ENCODE measurements around the gene VWDE.
"Not testable (repeated sequence)": the region's sequence is repeated elsewhere in the genome, so short reads cannot be mapped to it uniquely, and the experiment has no call there.

VWDE gene

DNA sequence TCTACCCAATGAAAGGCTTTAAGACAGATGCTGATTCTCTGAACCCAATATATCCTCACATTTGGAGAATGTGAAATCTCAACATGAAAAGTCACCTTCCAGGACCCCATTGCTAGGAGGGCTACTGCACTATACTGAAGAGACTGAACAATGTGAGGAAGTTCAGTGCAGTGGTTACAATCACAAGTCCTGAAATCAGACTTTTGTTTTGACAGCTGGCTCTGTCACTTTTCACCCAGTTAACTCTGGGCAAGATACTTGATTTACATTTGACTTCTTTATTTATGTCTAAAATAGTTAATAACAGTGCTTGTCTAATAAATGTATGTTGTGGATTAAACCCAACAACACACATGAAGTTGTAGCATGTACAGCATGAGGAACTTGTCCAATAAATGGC is 14.8 kb upstream of the VWDE start:
- H3K4me3 Mint-ChIP-seq: no peak overlapping the region
- no peaks in the 10 kb centered on the region for H3K9me3 Mint-ChIP-seq
- no peaks in the 10 kb centered on the region for H3K36me3 Mint-ChIP-seq (ENCODE audit: low read depth)
- no peak for DNase-seq
- peaks cover 4% of the 10 kb centered on the region for H3K27me3 Mint-ChIP-seq
- no peak overlapping the region for H3K27ac Mint-ChIP-seq
- no peaks in the 10 kb centered on the region for H3K4me1 Mint-ChIP-seq (ENCODE audit: low read depth)

DNA sequence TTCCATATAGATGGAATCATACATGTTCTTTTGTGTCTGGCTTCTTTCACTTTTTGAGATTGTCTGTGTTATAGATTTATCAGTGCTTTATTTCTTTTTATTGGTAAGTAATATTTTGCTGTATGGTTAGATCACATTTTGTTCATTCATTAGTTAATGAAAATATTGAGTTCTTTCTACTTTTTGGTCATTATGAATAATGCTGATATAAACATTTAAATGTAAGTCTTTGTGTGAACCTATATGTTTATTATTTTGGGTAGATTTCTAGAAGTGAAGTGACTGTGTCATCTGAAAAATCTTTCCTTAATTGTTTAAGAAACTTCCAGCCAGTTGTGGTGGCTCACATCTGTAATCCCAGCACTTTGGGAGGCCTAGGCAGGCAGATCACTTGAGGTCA is 11.4 kb upstream of the VWDE start:
- no peak overlapping the region for H3K27ac Mint-ChIP-seq

DNA sequence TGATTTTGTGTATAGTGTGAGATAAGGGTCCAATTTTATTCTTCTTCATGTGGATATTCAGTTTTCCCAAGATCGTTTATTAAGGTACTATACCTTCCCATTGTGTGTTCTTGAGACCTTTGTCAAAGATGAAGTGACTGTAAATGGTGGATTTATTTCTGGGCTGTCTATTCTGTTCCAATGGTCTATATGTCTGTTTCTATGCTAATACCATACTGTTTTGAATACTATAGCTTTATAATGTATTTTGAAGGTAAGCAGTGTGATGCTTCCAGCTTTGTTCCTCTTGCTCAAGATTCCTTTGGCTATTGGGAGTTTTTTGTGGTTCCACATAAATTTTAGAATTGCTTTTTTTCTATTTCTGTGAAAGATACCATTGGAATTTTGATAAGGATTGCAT is 8.7 kb upstream of the VWDE start:
- H3K36me3 Mint-ChIP-seq (ENCODE audit: low read depth): no peaks in the 10 kb centered on the region
- peaks cover 2% of the 10 kb centered on the region for H3K9me3 Mint-ChIP-seq
- H3K27ac Mint-ChIP-seq: no peak overlapping the region
- no peak for DNase-seq
- H3K4me3 Mint-ChIP-seq: no peak overlapping the region
- H3K4me1 Mint-ChIP-seq (ENCODE audit: low read depth): no peaks in the 10 kb centered on the region
- H3K27me3 Mint-ChIP-seq: peaks cover 6% of the 10 kb centered on the region

More for the DNA sequence above, 11.4 kb upstream of the VWDE start:
- Mint-ChIP-seq H3K9me3 (no peaks in the 10 kb centered on the region), H3K4me1 (ENCODE audit: low read depth) (no peaks in the 10 kb centered on the region), H3K27me3 (peaks cover 4% of the 10 kb centered on the region), H3K36me3 (ENCODE audit: low read depth) (no peaks in the 10 kb centered on the region), H3K4me3 (no peak overlapping the region)
- DNase-seq: no peak

DNA sequence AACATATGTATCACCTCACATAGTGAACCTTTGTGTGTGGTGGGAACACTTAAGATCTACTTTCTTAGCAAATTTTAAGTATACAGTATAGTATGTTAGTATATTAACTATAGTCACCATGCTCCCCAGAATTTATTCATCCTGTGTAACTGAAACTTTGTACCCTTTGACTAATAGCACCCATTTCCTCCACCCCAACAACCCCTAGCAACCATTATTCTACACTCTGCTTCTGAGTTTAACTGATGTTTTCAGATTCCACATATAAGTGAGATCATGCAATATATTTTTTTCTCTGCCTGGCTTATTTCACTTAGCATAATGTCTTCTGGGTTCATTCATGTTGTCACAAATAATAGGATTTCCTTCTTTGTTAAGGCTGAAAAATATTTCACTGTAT is 6.9 kb upstream of the VWDE start:
- Mint-ChIP-seq H3K27ac (no peak overlapping the region), H3K4me1 (ENCODE audit: low read depth) (no peaks in the 10 kb centered on the region), H3K4me3 (no peak overlapping the region), H3K27me3 (peaks cover 5% of the 10 kb centered on the region), H3K36me3 (ENCODE audit: low read depth) (no peaks in the 10 kb centered on the region), H3K9me3 (peaks cover 3% of the 10 kb centered on the region)
- DNase-seq: no peak

DNA sequence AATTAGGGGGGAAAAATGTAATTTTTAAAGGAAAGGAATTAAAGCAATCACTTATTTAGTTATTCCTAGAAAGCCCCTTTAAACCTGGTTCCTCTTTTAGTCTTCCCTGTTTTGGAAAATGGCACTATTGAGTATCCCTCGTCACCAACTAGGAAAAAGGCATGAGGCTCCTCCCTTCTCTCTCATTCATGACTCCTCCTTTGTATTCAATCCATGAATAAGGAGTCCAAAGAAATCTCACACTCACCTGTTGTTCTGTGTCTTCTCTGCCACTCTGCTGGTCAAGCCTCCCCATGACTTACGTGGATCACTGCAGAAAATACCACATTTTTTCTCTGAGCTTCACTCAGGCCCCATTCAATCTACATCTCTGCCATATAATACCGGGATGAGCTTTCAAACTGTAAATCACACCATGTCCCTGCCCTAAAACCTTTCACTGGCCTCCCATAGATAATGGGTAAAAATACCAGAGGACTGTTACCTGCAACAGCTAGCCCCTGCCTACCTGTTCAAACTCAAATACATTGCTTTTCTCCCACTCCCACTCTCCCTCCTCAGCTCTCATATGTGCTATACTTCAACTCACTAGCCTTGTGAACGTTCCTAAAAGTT is 5.5 kb upstream of the VWDE start:
- Mint-ChIP-seq H3K36me3 (ENCODE audit: low read depth) (no peaks in the 10 kb centered on the region), H3K4me1 (ENCODE audit: low read depth) (no peaks in the 10 kb centered on the region), H3K27me3 (peaks cover 13% of the 10 kb centered on the region), H3K9me3 (peaks cover 3% of the 10 kb centered on the region), H3K4me3 (no peak overlapping the region), H3K27ac (no peak overlapping the region)
- DNase-seq: no peak

DNA sequence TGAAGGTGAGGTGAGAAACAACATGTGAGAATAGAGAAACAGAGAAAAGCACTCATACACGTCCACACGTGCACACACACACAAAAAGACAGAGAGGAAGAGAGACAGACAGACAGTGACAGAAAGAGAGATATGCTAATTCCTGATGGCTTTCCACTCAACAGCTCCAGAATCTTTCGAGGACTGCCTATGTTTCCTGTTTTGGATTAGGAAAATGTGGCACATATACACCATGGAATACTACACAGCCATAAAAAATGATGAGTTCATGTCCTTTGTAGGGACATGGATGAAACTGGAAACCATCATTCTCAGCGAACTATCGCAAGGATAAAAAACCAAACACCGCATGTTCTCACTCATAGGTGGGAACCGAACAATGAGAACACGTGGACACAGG is 4.0 kb upstream of the VWDE start:
- not testable (repeated sequence) for H3K9me3 Mint-ChIP-seq; H3K36me3 Mint-ChIP-seq (ENCODE audit: low read depth); DNase-seq; H3K4me3 Mint-ChIP-seq; H3K27ac Mint-ChIP-seq
- Mint-ChIP-seq H3K4me1 (ENCODE audit: low read depth) (peaks cover 14% of the 10 kb centered on the region), H3K27me3 (peaks cover 28% of the 10 kb centered on the region)

DNA sequence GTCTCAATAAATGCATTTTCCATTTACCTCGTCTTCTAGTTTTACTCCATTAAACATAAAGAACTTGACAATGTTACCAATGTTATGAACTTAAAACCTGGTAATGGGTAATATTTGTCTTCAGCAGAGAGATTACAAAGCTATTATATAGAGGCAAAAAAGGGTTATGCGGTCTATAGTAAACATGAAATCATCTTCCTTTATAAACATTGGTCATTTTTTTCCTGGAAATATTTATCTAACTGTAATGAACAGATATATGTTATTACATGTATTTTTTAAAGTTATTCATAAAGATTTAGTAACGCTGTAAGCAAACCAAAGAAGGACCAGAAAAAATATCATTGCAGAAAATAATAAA is 1.3 kb downstream of the VWDE start:
- H3K36me3 Mint-ChIP-seq (ENCODE audit: low read depth): no peaks in the 10 kb centered on the region
- peaks cover 64% of the 10 kb centered on the region for H3K27me3 Mint-ChIP-seq

DNA sequence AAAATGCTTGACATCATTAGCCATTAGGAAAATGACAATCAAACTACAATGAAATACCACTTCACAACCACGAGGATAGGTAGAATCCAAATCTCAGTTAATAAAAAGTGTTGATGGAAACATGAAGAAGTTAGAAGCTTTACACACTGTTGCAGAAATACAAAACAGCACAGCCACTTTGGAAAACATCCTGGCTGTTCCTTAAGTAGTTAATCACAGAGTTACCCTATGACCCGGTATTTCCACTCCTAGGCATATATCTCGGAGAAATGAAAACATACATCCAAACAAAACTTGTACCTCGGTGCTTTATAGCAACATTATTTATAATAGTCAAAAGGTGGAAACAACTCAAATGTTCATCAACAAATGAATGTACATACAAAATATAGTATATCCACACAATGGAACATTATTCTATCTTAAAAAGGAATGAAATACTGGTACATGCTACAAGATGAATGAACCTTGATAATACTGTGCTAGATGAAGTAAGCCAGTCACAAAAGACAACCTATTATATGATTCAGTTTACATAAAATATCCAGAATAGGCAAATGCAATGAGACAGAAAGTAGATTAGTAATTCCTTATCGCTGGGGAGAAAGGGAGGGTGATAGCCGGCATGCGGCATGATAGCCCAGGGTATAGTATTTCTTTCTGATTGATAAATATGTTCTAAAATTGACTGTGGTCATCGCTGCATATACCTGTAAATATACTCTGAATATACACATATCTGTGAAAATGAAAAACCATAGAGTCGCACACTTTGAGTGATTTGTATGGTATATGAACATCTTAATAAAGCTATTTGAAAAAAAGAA is 1.9 kb downstream of the VWDE start:
- H3K4me1 Mint-ChIP-seq (ENCODE audit: low read depth): peaks cover 15% of the 10 kb centered on the region
- H3K4me3 Mint-ChIP-seq: no peak overlapping the region
- H3K27me3 Mint-ChIP-seq: peaks cover 68% of the 10 kb centered on the region
- H3K9me3 Mint-ChIP-seq: peaks cover 13% of the 10 kb centered on the region
- H3K36me3 Mint-ChIP-seq (ENCODE audit: low read depth): no peaks in the 10 kb centered on the region
- DNase-seq: no peak
- no peak overlapping the region for H3K27ac Mint-ChIP-seq

More for the DNA sequence above, 1.3 kb downstream of the VWDE start:
- Mint-ChIP-seq H3K27ac (no peak overlapping the region), H3K4me3 (no peak overlapping the region), H3K9me3 (peaks cover 13% of the 10 kb centered on the region), H3K4me1 (ENCODE audit: low read depth) (peaks cover 15% of the 10 kb centered on the region)
- DNase-seq: no peak

DNA sequence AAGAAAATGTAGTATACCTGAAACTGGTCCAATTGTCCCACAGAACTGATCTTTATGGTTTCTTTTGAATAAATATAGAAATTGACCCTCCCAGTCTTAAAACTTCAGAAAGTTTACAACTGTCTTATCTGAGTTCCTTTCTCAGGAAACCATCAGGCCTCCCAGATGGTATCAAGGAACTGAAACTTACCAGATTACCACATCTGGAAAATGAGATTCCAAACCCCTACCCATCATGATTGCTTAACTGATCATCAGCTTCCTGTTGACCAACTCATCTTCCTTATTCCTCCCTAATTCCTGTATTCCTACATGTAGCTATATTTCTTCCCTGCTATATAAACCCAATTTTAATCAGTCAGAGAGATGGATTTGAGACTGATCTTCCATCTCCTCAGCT is 5.5 kb downstream of the VWDE start:
- peaks cover 49% of the 10 kb centered on the region for H3K27me3 Mint-ChIP-seq
- DNase-seq: no peak

DNA sequence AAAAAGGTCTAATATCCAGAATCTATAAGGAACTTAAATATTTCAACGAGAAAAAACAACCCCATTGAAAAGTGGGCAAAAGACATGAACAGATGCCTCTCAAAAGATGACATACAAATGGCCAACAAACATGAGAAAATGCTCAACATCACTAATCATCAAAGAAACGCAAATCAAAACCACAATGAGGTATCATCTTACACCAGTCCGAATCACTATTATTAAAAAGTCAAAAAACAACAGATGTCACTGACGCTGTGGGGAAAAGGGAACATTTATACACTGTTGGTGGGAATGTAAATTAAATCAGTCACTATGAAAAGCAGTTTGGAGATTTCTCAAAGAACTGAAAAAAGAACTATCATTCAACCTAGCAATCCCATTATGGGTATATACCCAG is 6.0 kb downstream of the VWDE start:
- Mint-ChIP-seq H3K4me3 (no peak overlapping the region), H3K36me3 (ENCODE audit: low read depth) (no peaks in the 10 kb centered on the region), H3K4me1 (ENCODE audit: low read depth) (peaks cover under 1% of the 10 kb centered on the region), H3K27me3 (peaks cover 44% of the 10 kb centered on the region), H3K27ac (no peak overlapping the region), H3K9me3 (peaks cover 13% of the 10 kb centered on the region)
- DNase-seq: no peak

More for the DNA sequence above, 5.5 kb downstream of the VWDE start:
- Mint-ChIP-seq H3K27ac (no peak overlapping the region), H3K4me1 (ENCODE audit: low read depth) (peaks cover 6% of the 10 kb centered on the region), H3K4me3 (no peak overlapping the region), H3K9me3 (peaks cover 13% of the 10 kb centered on the region), H3K36me3 (ENCODE audit: low read depth) (no peaks in the 10 kb centered on the region)

DNA sequence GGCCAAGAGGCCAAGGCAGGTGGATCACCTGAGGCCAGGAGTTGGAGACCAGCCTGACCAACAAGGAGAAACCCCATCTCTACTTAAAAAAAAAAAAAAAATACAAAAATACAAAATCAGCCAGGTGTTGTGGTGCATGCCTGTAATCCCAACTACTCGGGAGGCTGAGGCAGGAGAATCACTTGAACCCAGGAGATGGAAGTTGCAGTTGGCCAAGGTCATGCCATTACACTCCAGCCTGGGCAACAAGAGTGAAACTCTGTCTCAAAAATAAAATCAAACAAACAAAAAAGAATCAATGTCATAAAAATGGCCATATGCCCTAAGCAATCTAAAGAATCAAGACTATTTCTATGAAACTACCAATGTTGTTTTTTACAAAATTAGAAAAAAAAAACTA is 7.0 kb downstream of the VWDE start:
- peaks cover 13% of the 10 kb centered on the region for H3K9me3 Mint-ChIP-seq
- H3K4me1 Mint-ChIP-seq (ENCODE audit: low read depth); DNase-seq; H3K36me3 Mint-ChIP-seq (ENCODE audit: low read depth); H3K4me3 Mint-ChIP-seq; H3K27ac Mint-ChIP-seq: not testable (repeated sequence)
- H3K27me3 Mint-ChIP-seq: peaks cover 38% of the 10 kb centered on the region

DNA sequence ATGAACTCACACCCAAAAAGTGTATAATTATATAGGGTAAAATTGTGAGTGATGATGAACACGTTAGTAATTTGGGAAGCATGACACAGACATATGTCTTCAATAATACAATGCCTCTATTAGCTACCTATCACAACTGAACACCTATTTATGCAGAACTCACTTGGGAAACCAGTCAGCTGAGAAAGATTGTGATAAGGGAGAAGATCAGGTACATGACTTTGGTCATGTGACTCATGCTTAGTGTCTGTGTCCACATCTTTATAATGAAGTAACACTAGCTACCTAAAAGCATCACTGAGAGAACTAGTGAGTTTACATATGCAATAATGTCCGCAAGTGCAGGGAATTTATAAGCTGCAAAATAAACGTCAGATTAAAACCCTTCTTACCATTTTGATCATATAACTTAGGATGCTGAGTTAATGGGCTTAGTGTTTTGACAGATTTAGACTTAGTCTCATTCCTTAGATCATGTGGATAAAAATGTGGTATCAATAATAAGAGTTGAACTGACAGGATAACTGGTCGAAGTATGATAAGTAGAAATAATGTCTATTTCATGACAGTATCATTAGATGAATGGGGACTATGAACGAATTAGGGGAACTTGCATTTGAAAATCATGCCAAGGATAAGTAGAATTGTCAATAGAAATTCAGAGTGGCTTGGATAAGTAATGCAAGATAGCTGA is 11.6 kb downstream of the VWDE start:
- no peaks in the 10 kb centered on the region for H3K4me1 Mint-ChIP-seq (ENCODE audit: low read depth)
- no peak overlapping the region for H3K27ac Mint-ChIP-seq
- H3K9me3 Mint-ChIP-seq: no peaks in the 10 kb centered on the region
- DNase-seq: no peak
- no peak overlapping the region for H3K4me3 Mint-ChIP-seq
- H3K27me3 Mint-ChIP-seq: peaks cover 1% of the 10 kb centered on the region
- H3K36me3 Mint-ChIP-seq (ENCODE audit: low read depth): no peaks in the 10 kb centered on the region

DNA sequence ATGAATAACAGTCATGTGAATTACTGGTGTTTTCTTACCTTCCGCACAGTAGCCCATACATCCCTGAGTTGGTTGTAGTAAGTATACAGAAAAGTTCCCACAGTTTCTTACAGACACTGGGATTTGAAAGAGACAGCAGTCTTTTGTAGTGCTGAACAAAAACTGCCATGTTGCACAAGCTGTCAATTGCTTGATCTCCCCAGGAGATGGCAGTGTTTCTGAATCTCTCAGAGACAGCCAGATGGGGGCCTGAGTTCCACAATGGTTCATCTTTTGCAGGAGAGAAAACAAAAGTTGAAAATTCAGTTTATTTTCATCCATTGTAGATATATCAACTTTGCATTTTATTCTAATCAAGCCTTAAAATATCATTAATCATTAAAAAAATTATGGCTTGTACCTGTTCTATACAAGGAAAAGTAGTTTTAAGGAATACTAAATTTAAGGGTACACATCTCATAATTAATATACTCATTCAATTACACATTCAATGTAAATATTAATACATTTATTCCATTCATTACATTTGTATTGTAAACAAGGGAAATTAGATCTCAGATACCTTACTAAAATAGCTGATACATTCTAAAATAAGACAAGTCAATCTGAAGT is 14.5 kb downstream of the VWDE start:
- Mint-ChIP-seq H3K9me3 (no peaks in the 10 kb centered on the region), H3K4me3 (no peak overlapping the region), H3K4me1 (ENCODE audit: low read depth) (no peaks in the 10 kb centered on the region), H3K27ac (no peak overlapping the region), H3K27me3 (no peaks in the 10 kb centered on the region), H3K36me3 (ENCODE audit: low read depth) (no peaks in the 10 kb centered on the region)
- no peak for DNase-seq

DNA sequence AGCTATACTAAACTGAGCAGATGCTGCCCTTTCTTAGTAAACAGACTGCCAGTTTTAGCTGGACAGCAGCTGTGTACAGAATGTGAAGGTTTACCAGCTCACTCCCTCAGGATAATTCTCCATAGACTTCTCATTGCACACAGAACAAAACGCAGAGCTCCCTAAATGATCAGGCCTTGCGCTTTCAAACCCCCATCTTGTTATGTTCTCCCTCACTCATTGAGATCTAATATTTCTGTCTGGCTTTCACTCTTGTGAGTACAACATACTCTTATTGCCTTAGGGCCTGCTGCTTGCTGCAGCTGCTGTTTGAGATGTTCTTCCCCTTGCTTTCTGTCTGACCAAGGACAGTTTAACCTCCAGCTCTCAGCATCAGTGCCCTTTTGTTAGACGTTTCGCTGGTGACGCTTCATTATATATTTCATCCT is 17.3 kb downstream of the VWDE start:
- H3K36me3 Mint-ChIP-seq (ENCODE audit: low read depth): no peaks in the 10 kb centered on the region
- no peak overlapping the region for H3K4me3 Mint-ChIP-seq
- DNase-seq: no peak
- H3K9me3 Mint-ChIP-seq: no peaks in the 10 kb centered on the region
- no peaks in the 10 kb centered on the region for H3K4me1 Mint-ChIP-seq (ENCODE audit: low read depth)
- H3K27ac Mint-ChIP-seq: no peak overlapping the region
- H3K27me3 Mint-ChIP-seq: no peaks in the 10 kb centered on the region

DNA sequence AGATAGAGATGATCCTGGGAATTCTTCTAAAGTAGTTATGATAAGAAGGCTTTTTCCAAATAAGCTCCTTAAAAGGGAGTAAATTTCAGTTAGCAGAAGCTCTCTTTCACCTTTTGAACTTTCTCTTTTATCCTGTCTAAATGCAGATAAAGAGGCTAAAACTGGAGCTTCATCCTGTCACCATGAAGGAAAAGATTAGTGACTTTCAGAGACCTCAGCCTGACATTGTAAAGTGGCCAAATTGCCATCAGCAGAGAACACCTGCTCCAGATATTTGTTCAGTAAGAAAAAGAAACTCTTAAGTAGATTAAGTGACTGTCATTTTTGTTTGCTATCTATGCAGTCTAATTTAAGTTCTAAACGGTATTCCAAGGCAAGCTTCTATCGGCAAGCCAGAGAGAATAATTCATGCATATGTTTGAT is 18.3 kb downstream of the VWDE start:
- no peak for DNase-seq
- H3K9me3 Mint-ChIP-seq: no peaks in the 10 kb centered on the region
- H3K4me3 Mint-ChIP-seq: no peak overlapping the region
- H3K4me1 Mint-ChIP-seq (ENCODE audit: low read depth): no peaks in the 10 kb centered on the region
- H3K27me3 Mint-ChIP-seq: no peaks in the 10 kb centered on the region
- H3K27ac Mint-ChIP-seq: no peak overlapping the region
- no peaks in the 10 kb centered on the region for H3K36me3 Mint-ChIP-seq (ENCODE audit: low read depth)

Data from activated T-cell treated with anti-CD3 and anti-CD28 coated beads, Interleukin-2, amount 50 U/mL, for 24 hours (primary cell).